ENCODE data around the gene ACTR10. TPM values are rescaled to one million over a fixed set of nuclear protein-coding genes. Genes with fewer than 3 reads are reported as not detected.

ACTR10 gene
- total RNA-seq, 1 donor from 2014 or later: 71.8 TPM

GRCh38 chr14:58177125-58177524, 22.8 kb upstream of the ACTR10 start:
- no peak for TF ChIP-seq CTCF (IDR thresholded peaks at IDR 0.05; ENCODE audit: borderline replicate concordance)
- no peaks in the 10 kb centered on the region for H3K9me3 ChIP-seq (replicated peaks)
- no peak overlapping the region for H3K4me3 ChIP-seq
- peaks cover 16% of the 10 kb centered on the region for H3K27me3 ChIP-seq (ENCODE audit: low read depth)
- no peaks in the 10 kb centered on the region for H3K36me3 ChIP-seq
- DNase-seq: no peak
- no peak overlapping the region for H3K27ac ChIP-seq (replicated peaks)
- no peaks in the 10 kb centered on the region for H3K4me1 ChIP-seq
- intact Hi-C loops (cut with micrococcal nuclease): no loop called here

- no peaks in the 10 kb centered on the region for H3K36me3 ChIP-seq
- peaks cover 9% of the 10 kb centered on the region for H3K4me1 ChIP-seq
- intact Hi-C loops (cut with micrococcal nuclease): no loop called here
- no peaks in the 10 kb centered on the region for H3K9me3 ChIP-seq (replicated peaks)
- H3K4me3 ChIP-seq: no peak overlapping the region
- H3K27me3 ChIP-seq (ENCODE audit: low read depth): no peaks in the 10 kb centered on the region
- no peak overlapping the region for H3K27ac ChIP-seq (replicated peaks)
- DNase-seq: no peak
- no peak for TF ChIP-seq CTCF (IDR thresholded peaks at IDR 0.05; ENCODE audit: borderline replicate concordance)
These were observed 10.8 kb upstream of the ACTR10 start for GRCh38 chr14:58189176-58189575.

GRCh38 chr14:58191763-58192601, 8.0 kb upstream of the ACTR10 start:
- Histone ChIP-seq H3K36me3 (no peaks in the 10 kb centered on the region), H3K4me3 (no peak overlapping the region)
- intact Hi-C loops (cut with micrococcal nuclease): no loop called here

GRCh38 chr14:58193542-58193941, 6.4 kb upstream of the ACTR10 start:
- H3K9me3 ChIP-seq (replicated peaks): no peaks in the 10 kb centered on the region
- TF ChIP-seq CTCF (IDR thresholded peaks at IDR 0.05; ENCODE audit: borderline replicate concordance): no peak
- DNase-seq: no peak
- H3K27me3 ChIP-seq (ENCODE audit: low read depth): no peaks in the 10 kb centered on the region
- H3K4me3 ChIP-seq: no peak overlapping the region
- no peak overlapping the region for H3K27ac ChIP-seq (replicated peaks)
- intact Hi-C loops (cut with micrococcal nuclease): no loop called here
- H3K36me3 ChIP-seq: no peaks in the 10 kb centered on the region
- peaks cover 9% of the 10 kb centered on the region for H3K4me1 ChIP-seq

More at GRCh38 chr14:58191763-58192601, 8.0 kb upstream of the ACTR10 start:
- no peak for DNase-seq
- peaks cover 9% of the 10 kb centered on the region for H3K4me1 ChIP-seq
- TF ChIP-seq CTCF (IDR thresholded peaks at IDR 0.05; ENCODE audit: borderline replicate concordance): no peak
- no peaks in the 10 kb centered on the region for H3K27me3 ChIP-seq (ENCODE audit: low read depth)
- H3K27ac ChIP-seq (replicated peaks): no peak overlapping the region
- no peaks in the 10 kb centered on the region for H3K9me3 ChIP-seq (replicated peaks)

GRCh38 chr14:58196198-58196597, 3.8 kb upstream of the ACTR10 start:
- TF ChIP-seq CTCF (IDR thresholded peaks at IDR 0.05; ENCODE audit: borderline replicate concordance): no peak
- no peaks in the 10 kb centered on the region for H3K27me3 ChIP-seq (ENCODE audit: low read depth)
- no peak for DNase-seq
- intact Hi-C loops (cut with micrococcal nuclease): no loop called here
- H3K27ac ChIP-seq (replicated peaks): no peak overlapping the region
- H3K9me3 ChIP-seq (replicated peaks): no peaks in the 10 kb centered on the region
- no peak overlapping the region for H3K4me3 ChIP-seq
- no peaks in the 10 kb centered on the region for H3K36me3 ChIP-seq
- H3K4me1 ChIP-seq: peaks cover 26% of the 10 kb centered on the region
